Umbilical cord (tissue), 1 donor: Measurements from ENCODE around the gene GPSM1. TPM values are rescaled to one million over a fixed set of nuclear protein-coding genes. Genes with fewer than 3 reads are reported as not detected.

ENCODE experiments used
- total RNA-seq: library from RNA; depleted of rRNA; stranded (reverse); fragments of >200 nt; gene quantifications from one replicate; pipeline ENCODE4 v1.2.3, GENCODE V29; 2014; ENCODE audit warnings: low replicate concordance; ENCODE audit not compliant: insufficient read depth

GPSM1 gene
- total RNA-seq, 1 donor from 2014 or later = 46.5 TPM

Other genes starting within 250 kb of the GPSM1 start
- 23.4 TPM for gene NACC2, start 232.2 kb upstream of the GPSM1 start, total RNA-seq
- gene TMEM250, start 208.7 kb upstream of the GPSM1 start, total RNA-seq = 54.4 TPM
- gene LHX3, start 122.4 kb upstream of the GPSM1 start, total RNA-seq = 0.24 TPM
- gene QSOX2, start 81.7 kb upstream of the GPSM1 start, total RNA-seq = 3.1 TPM
- gene CCDC187, start 23.4 kb upstream of the GPSM1 start, total RNA-seq = 1.7 TPM
- gene DNLZ, start 36.2 kb downstream of the GPSM1 start, total RNA-seq = 0.72 TPM
- gene CARD9, start 46.1 kb downstream of the GPSM1 start, total RNA-seq = 4.6 TPM
- 6.0 TPM for gene SNAPC4, start 72.6 kb downstream of the GPSM1 start, total RNA-seq
- gene ENTR1, start 83.1 kb downstream of the GPSM1 start, total RNA-seq = 59.9 TPM
- gene PMPCA, start 83.1 kb downstream of the GPSM1 start, total RNA-seq = 30.1 TPM
- gene INPP5E, start 112.3 kb downstream of the GPSM1 start, total RNA-seq = 5.3 TPM
- 12.3 TPM for gene SEC16A, start 155.5 kb downstream of the GPSM1 start, total RNA-seq
- gene NOTCH1, start 218.5 kb downstream of the GPSM1 start, total RNA-seq = 23.1 TPM